OCI-LY3 (cell line): ENCODE data around the gene GRM3.

Source experiments
- CTCF ChIP-seq: fragments of 200-600, 300-600 bp; sonication (generic); IDR thresholded peaks from 2 replicates; pipeline ENCODE4 v1.5.1; 2014; ENCODE audit warnings: antibody characterized with exemption, low read length, low read depth
- EZH2phosphoT487 ChIP-seq: fragments of 200-600 bp; shearing (Covaris generic); IDR thresholded peaks from 2 replicates; pipeline ENCODE4 v1.6.1; 2018; ENCODE audit warnings: antibody characterized with exemption, mixed run types, low read depth

DNA sequence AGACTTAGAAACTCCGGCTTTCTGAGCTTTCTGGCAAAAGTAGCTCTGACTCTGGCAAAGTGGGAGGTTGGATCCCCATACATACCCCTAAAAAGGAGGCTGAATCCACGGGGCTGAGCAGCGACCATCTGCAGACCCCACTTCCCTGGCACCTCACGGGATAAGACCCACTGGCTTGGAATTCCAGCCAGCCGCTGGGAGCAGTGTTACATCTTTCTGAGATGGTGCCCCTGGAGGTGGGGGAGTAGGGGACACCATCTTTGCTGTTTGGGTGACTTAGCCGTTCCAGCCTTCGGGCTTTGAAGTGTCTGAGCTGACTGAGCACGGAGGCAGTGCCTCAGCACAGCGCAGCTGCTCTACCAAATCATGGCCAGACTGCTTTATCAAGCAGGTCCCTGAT lies 45.0 kb upstream of the GRM3 start:
- no peak for TF ChIP-seq CTCF
- TF ChIP-seq EZH2phosphoT487: no peak
